H1 (cell line): Measurements from ENCODE around the gene INIP. TPM values are rescaled to one million over a fixed set of nuclear protein-coding genes. Genes with fewer than 3 reads are reported as not detected.

Experiments
- BACH1 ChIP-seq: IDR thresholded peaks from 2 replicates; pipeline ENCODE4 v1.6.1; 2012; ENCODE audit warnings: low read length, improper control_type of control experiment
- CBX5 ChIP-seq: fragments of 300-800, 300-1000 bp; sonication (generic); IDR thresholded peaks from 2 replicates; pipeline ENCODE4 v1.7.1; 2016; ENCODE audit warnings: antibody characterized with exemption, low read length, low read depth
- EGR1 ChIP-seq: IDR thresholded peaks from 2 replicates; pipeline ENCODE4 v1.6.1; 2011; ENCODE audit warnings: low read depth, low read length, borderline replicate concordance
- polyA plus RNA-seq, 7 experiments: library from polyadenylated mRNA; depleted of rRNA in 3 of 7; stranded (reverse) in 5 of 7; unstranded in 2 of 7; fragments of >200 nt in 5 of 7; fragments of 200-250 nt in 2 of 7; gene quantifications; 1 replicate in 5 of 7; 2 replicates in 1 of 7; 4 replicates in 1 of 7; pipeline versions ENCODE4 v1.2.1 to v1.2.3, GENCODE V29; 2011 to 2013; ENCODE audit warnings: missing spikeins in 2 of 7, mixed read lengths in 2 of 7
- total RNA-seq: library from RNA; stranded (reverse); fragmentation: NEBNext Ultra II Directional; extraction: Animal tissue kit (Norgen Biotek cat#: 25700); gene quantifications from 2 replicates; pipeline ENCODE4 v1.2.1, GENCODE V29; 2021

Gene INIP
- total and polyA plus RNA-seq, 2 of the 8 experiments (the other 6 are each of a cell fraction or from before 2014, with no cell fraction given), result 10.7 to 18.3 TPM

- TF ChIP-seq CBX5 (no peak), BACH1 (no peak), EGR1 (no peak)
- TF ChIP-seq, all 59 proteins: peak for 0
Observed at GRCh38 chr9:112762726-112763518, 45.0 kb upstream of the INIP start (continued).
